Activated CD4-positive, alpha-beta T cell treated with anti-CD3 and anti-CD28 coated beads for 36 hours (primary cell): ENCODE results near the gene ADCK1. TPM values are rescaled to one million over a fixed set of nuclear protein-coding genes. Genes with fewer than 3 reads are reported as not detected.
"Not testable (repeated sequence)": the region's sequence is repeated elsewhere in the genome, so short reads cannot be mapped to it uniquely, and the experiment has no call there.

ENCODE experiments used
- ATAC-seq: fragments of 200-7000 bp; cut with Tn5 transposase; one replicate; pipeline ENCODE4 v1.10.0; 2021; ENCODE audit warnings: mild to moderate bottlenecking, moderate library complexity
- CTCF ChIA-PET: fragments of 350-600 bp; sonication (Branson Sonifier 250); formaldehyde crosslinking; loops from one replicate; lab custom pipeline; 2021; ENCODE audit warnings: antibody characterized with exemption; lab: Charles Lee
- POLR2A ChIA-PET: fragments of 350-600 bp; sonication (Branson Sonifier 250); formaldehyde crosslinking; loops from one replicate; lab custom pipeline; 2021; ENCODE audit warnings: antibody characterized with exemption, inconsistent platforms; lab: Charles Lee
- DNase-seq: peaks from one replicate; pipeline ENCODE4 v3.0.0-alpha.2; 2020
- H3K27ac Mint-ChIP-seq: one replicate; pipeline ENCODE4 v1.8.0; 2021; ENCODE audit warnings: mixed read lengths
- H3K27me3 Mint-ChIP-seq: one replicate; pipeline ENCODE4 v1.8.0; 2021; ENCODE audit warnings: mixed read lengths
- H3K36me3 Mint-ChIP-seq: one replicate; pipeline ENCODE4 v1.8.0; 2021; ENCODE audit warnings: low read depth, mixed read lengths
- H3K4me1 Mint-ChIP-seq: one replicate; pipeline ENCODE4 v1.8.0; 2021; ENCODE audit warnings: mixed read lengths
- H3K4me3 Mint-ChIP-seq: one replicate; pipeline ENCODE4 v1.8.0; 2021; ENCODE audit warnings: mild to moderate bottlenecking, moderate library complexity, mixed read lengths
- H3K9me3 Mint-ChIP-seq: one replicate; pipeline ENCODE4 v1.8.0; 2021; ENCODE audit warnings: low read depth, mixed read lengths
- intact Hi-C, 2 experiments: fragments of 100-400 bp; cut with DNase I in 1 of 2; cut with micrococcal nuclease in 1 of 2; formaldehyde crosslinking; loops; one replicate each; pipeline versions ENCODE4 v1.14.2 to v1.15.1; 2022 to 2024; cut with DNase I, micrococcal nuclease
- total RNA-seq, 2 experiments: library from RNA; stranded (reverse); gene quantifications; one replicate each; pipeline ENCODE4 v1.2.3, GENCODE V29; 2021

ADCK1 gene, protein sequence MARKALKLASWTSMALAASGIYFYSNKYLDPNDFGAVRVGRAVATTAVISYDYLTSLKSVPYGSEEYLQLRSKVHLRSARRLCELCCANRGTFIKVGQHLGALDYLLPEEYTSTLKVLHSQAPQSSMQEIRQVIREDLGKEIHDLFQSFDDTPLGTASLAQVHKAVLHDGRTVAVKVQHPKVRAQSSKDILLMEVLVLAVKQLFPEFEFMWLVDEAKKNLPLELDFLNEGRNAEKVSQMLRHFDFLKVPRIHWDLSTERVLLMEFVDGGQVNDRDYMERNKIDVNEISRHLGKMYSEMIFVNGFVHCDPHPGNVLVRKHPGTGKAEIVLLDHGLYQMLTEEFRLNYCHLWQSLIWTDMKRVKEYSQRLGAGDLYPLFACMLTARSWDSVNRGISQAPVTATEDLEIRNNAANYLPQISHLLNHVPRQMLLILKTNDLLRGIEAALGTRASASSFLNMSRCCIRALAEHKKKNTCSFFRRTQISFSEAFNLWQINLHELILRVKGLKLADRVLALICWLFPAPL
- 1 to 10 TPM; 4.6 to 4.9 TPM for total RNA-seq

GRCh38 chr14:77799863-77800730 is at the start of gene ADCK1:
TSS of gene ADCK1 (plus strand) at chr14:77800109. CDS start at chr14:77818979, 18,870 bp downstream.
- intact Hi-C loops = loop anchor here (1.0 to 2.0 kb wide), 8 partner anchors 39 to 702 kb away; partner anchors contain the start of genes ALKBH1 (in 2 of the 2), SLIRP (in 2 of the 2), SNW1 (in 2 of the 2) and AHSA1 (in 1 of the 2)
- H3K9me3 Mint-ChIP-seq = no peaks in the 10 kb centered on the region
- no peaks in the 10 kb centered on the region for H3K36me3 Mint-ChIP-seq
- ATAC-seq (peak; percentile 94), DNase-seq (peak; percentile 94)
- peaks cover 11% of the 10 kb centered on the region for H3K4me1 Mint-ChIP-seq
- peak within 1 kb of the TSS; percentile 83 for H3K4me3 Mint-ChIP-seq
- peak within 1 kb of the TSS; percentile 87 for H3K27ac Mint-ChIP-seq
- ChIA-PET POLR2A (interaction anchor here (0.6 to 1.1 kb wide), 5 partner anchors 10 to 423 kb away, joined by 3 to 7 read pairs (median 4); partner anchors contain the start of genes SAMD15 and TMED8), CTCF (interaction anchor here (0.7 to 1.3 kb wide), 4 partner anchors 17 to 93 kb away, joined by 3 to 4 read pairs (median 4); no protein-coding TSS in a partner anchor)
- no peaks in the 10 kb centered on the region for H3K27me3 Mint-ChIP-seq

DNA sequence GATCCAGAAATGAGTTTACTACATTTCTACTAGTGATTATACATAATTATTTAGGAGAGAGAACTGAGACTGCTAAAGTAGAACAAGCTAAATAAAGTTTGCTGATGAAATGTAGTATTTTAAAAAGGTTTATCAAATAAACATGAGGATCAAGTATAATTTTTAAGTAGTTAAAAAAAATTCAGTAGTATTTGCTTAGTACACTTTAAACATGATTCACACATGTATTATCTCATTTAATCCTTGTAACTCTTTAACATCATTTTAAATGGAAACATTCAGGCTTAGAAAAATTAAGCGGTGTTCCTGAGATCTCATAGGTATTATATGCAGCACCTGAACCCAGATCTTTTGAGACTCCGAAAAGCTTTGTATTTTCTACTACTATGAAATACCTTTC is 47.6 kb upstream of the ADCK1 start:
- Mint-ChIP-seq H3K9me3 (no peaks in the 10 kb centered on the region), H3K36me3 (peaks cover 49% of the 10 kb centered on the region), H3K4me1 (peaks cover 21% of the 10 kb centered on the region), H3K4me3 (no peak overlapping the region), H3K27ac (no peak overlapping the region), H3K27me3 (no peaks in the 10 kb centered on the region)
- DNase-seq = no peak
- POLR2A ChIA-PET = no interaction called here
- intact Hi-C loops = no loop called here
- no peak for ATAC-seq
- CTCF ChIA-PET = interaction anchor here (0.8 to 2.2 kb wide), 3 partner anchors 11 to 29 kb away, joined by 3 to 7 read pairs (median 3); no protein-coding TSS in a partner anchor

DNA sequence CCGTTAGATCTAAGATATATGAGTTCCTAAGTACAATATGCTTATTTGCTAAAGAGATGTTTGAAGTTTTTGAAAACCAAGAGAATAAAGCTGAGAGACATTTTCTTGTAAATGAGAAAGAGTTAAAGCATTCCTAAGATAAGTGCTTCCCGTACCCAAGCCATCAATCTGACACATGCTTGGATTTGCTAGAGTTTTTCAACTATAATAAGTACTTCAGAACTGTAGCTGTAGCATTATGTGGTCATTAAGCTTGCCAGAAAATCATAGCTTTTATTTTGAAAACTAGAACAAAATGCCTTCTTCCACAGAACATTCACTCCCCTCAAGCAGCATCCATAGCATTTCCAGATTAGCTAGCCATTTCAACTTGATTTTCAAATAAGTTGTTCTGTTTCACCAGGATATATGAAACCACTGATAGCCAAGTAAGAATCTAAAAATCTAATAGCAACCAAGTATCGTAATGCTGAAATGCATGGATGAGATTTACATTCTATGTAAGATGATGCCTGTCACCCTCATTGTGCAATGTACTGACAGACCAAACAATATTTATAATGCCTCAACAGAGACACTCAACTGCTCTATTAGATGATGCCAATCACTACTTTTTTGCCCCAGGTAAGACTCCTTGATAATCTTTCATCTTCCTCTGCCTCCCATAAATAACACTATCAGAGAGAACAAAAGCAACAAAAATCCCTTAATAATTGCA is 47.0 kb upstream of the ADCK1 start:
- intact Hi-C loops = no loop called here
- Mint-ChIP-seq H3K27me3 (no peaks in the 10 kb centered on the region), H3K9me3 (no peaks in the 10 kb centered on the region), H3K4me3 (no peak overlapping the region), H3K36me3 (peaks cover 50% of the 10 kb centered on the region), H3K27ac (peak overlapping the region; percentile 23), H3K4me1 (peaks cover 28% of the 10 kb centered on the region)
- ChIA-PET POLR2A (no interaction called here), CTCF (interaction anchor here (0.7 to 2.2 kb wide), 4 partner anchors 11 to 209 kb away, joined by 3 to 7 read pairs (median 3); no protein-coding TSS in a partner anchor)
- DNase-seq (no peak), ATAC-seq (no peak)

DNA sequence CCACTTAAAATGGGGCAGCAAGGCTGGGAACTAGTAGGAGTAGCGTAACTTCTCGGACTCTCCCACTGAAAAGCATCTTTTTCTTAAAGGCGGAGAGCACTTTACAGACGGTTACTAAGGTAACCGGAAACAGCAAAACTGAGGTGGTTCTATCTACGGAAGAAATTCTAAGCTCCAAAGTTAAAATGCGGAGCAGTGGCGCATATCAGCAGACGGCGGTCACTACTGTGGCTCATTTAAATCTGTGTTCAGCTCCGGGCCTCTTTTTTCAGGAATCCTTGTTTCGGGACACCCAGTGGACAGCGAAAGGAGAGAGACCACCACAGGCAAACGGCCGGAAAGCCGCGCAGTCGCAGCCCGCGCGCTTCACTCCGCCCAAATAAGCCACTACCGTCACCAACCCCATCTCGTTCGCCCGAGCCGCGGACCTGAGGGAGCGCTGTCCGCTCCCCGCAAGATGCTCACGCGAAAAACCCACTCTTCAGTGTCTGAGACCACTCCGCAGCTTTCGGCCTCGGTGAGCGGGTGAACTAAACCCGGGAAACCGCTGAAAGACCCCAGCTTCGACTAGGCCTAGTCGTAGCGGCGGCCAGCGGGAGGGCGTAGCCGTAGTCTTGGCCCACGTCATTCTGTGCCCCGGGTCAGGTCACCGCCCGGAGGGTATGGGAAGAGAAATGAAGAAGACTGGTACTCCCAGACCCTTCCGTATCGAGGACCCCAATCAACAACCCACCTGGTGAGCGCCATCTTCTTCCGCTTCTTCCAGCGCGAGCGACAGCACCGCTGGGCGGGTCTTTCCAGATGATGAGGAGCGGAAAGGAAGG is 39.3 kb upstream of the ADCK1 start, which contains the start of gene SNW1:
SNW1 (minus strand) TSS at position 776 of the 824 bp plus-strand sequence; CDS start at position 747, 29 bp downstream.
- Mint-ChIP-seq H3K4me3 (peak within 1 kb of the TSS; percentile 96), H3K36me3 (peaks cover 21% of the 10 kb centered on the region), H3K27ac (peak within 1 kb of the TSS; percentile 98), H3K27me3 (no peaks in the 10 kb centered on the region), H3K9me3 (no peaks in the 10 kb centered on the region), H3K4me1 (peaks cover 33% of the 10 kb centered on the region)
- CTCF ChIA-PET = interaction anchor here (0.7 to 1.7 kb wide), 6 partner anchors 10 to 440 kb away, joined by 3 to 5 read pairs (median 3); partner anchors contain the start of genes GSTZ1 and POMT2
- POLR2A ChIA-PET = interaction anchor here (0.6 to 1.0 kb wide), 4 partner anchors 39 to 439 kb away, joined by 3 to 5 read pairs (median 3); partner anchors contain the start of genes ADCK1 and GSTZ1
- peak; percentile 95 for DNase-seq
- intact Hi-C loops = loop anchor here (1.0 to 2.0 kb wide), 9 partner anchors 40 to 662 kb away; partner anchors contain the start of genes ADCK1 (in 2 of the 2), ALKBH1 (in 2 of the 2), POMT2 (in 2 of the 2) and SLIRP (in 2 of the 2)
- ATAC-seq = peak; percentile 96

GRCh38 chr14:77761205-77761931 is 38.5 kb upstream of the ADCK1 start:
- intact Hi-C loops = loop anchor here (1.0 to 2.0 kb wide), 9 partner anchors 39 to 663 kb away; partner anchors contain the start of genes ADCK1 (in 2 of the 2), ALKBH1 (in 2 of the 2), POMT2 (in 2 of the 2) and SLIRP (in 2 of the 2)
- Mint-ChIP-seq H3K36me3 (peaks cover 17% of the 10 kb centered on the region), H3K27ac (peak overlapping the region; percentile 98), H3K4me3 (peak overlapping the region; percentile 96), H3K9me3 (no peaks in the 10 kb centered on the region), H3K27me3 (no peaks in the 10 kb centered on the region), H3K4me1 (peaks cover 29% of the 10 kb centered on the region)
- DNase-seq = peak; percentile 19
- POLR2A ChIA-PET = interaction anchor here (0.6 to 1.0 kb wide), 3 partner anchors 32 to 440 kb away, joined by 3 to 4 read pairs (median 4); partner anchors contain the start of genes ADCK1 and GSTZ1
- CTCF ChIA-PET = interaction anchor here (0.6 to 1.7 kb wide), 8 partner anchors 11 to 441 kb away, joined by 3 to 5 read pairs (median 3); partner anchors contain the start of genes GSTZ1 and POMT2
- ATAC-seq = peak; percentile 17

GRCh38 chr14:77763316-77763715 is 36.6 kb upstream of the ADCK1 start:
- DNase-seq (no peak), ATAC-seq (no peak)
- peaks cover 21% of the 10 kb centered on the region for H3K4me1 Mint-ChIP-seq
- H3K4me3 Mint-ChIP-seq = no peak overlapping the region
- ChIA-PET POLR2A (no interaction called here), CTCF (interaction anchor here (0.8 kb wide), 2 partner anchors 12 to 37 kb away, joined by 3 to 4 read pairs; no protein-coding TSS in a partner anchor)
- no peak overlapping the region for H3K27ac Mint-ChIP-seq
- H3K9me3 Mint-ChIP-seq = no peaks in the 10 kb centered on the region
- intact Hi-C loops = no loop called here
- H3K27me3 Mint-ChIP-seq = no peaks in the 10 kb centered on the region
- H3K36me3 Mint-ChIP-seq = peaks cover 10% of the 10 kb centered on the region

DNA sequence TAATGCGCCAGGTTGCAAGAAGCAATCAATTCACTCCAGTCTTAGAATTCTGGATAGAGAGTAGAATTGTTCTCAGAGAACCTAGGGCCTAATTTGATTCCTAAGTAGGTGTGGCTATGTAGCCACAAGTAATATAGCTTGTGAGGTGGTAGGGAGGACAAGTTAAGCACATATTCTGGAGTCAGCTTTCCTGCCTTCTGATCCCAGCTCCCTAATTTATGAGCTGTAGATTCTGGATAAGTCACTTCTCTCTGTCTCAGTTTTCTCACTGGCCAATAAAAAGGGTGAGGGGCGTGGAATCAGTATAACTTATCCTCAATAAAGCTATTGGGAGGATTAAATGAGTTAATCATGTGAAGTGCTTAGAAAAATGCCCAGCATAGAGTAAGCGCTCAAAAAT is 35.9 kb upstream of the ADCK1 start:
- peaks cover 16% of the 10 kb centered on the region for H3K4me1 Mint-ChIP-seq
- ChIA-PET CTCF (interaction anchor here (0.8 kb wide), 3 partner anchors 11 to 463 kb away, joined by 3 to 4 read pairs (median 4); no protein-coding TSS in a partner anchor), POLR2A (no interaction called here)
- no peak overlapping the region for H3K4me3 Mint-ChIP-seq
- no peaks in the 10 kb centered on the region for H3K9me3 Mint-ChIP-seq
- no peaks in the 10 kb centered on the region for H3K27me3 Mint-ChIP-seq
- DNase-seq (no peak), ATAC-seq (no peak)
- H3K27ac Mint-ChIP-seq = no peak overlapping the region
- intact Hi-C loops = no loop called here
- H3K36me3 Mint-ChIP-seq = peaks cover 5% of the 10 kb centered on the region

DNA sequence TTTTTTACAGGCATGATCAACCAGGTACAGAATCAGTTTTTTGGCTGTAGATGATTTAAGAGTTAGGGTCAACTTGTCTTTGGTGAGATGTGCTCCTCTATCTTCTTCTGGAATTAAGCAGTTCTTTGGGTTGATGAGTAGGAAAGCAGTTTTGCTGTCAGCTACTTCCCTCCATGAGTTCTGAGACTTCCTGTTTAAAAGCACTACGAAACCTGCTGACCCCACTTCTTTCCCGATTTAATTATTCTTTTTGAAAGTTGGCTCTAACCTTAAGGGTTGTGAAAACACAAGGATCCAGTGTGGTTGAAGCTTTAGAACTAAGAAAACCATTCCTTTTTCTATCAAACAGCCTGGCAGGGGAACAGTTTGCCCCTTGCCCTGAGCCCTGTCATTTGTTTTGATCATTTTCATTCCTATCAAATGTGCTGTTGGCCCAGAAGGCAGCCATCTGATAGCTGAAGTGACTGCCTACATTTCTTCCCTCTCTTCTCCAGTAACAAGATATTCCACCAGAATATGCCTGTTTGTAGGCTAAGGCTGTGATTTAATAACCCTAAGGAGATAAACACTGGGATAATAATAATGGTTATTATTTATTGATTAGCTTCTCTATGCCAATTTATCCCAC is 31.4 kb upstream of the ADCK1 start:
- H3K9me3 Mint-ChIP-seq, intact Hi-C loops, H3K27me3 Mint-ChIP-seq, H3K4me3 Mint-ChIP-seq, H3K36me3 Mint-ChIP-seq, POLR2A ChIA-PET, ATAC-seq, H3K4me1 Mint-ChIP-seq, DNase-seq: not testable (repeated sequence)
- CTCF ChIA-PET = interaction anchor here (0.6 kb wide), 1 partner anchor 32 kb away, joined by 3 read pairs; the partner anchor contains the start of gene ADCK1
- H3K27ac Mint-ChIP-seq = peak overlapping the region; percentile 37
